HUES64 (cell line): ENCODE data around the gene IL34.

Experiments
- H3K27ac ChIP-seq: 2 replicates; pipeline ENCODE4 v1.7.0; 2013; ENCODE audit warnings: low read depth, low read length, inconsistent platforms
- H3K27me3 ChIP-seq: 2 replicates; pipeline ENCODE4 v1.6.1; 2013; ENCODE audit warnings: mild to moderate bottlenecking, low read length; ENCODE audit not compliant: insufficient read depth
- H3K36me3 ChIP-seq: 2 replicates; pipeline ENCODE4 v1.6.1; 2013; ENCODE audit warnings: mild to moderate bottlenecking, low read length; ENCODE audit not compliant: insufficient read depth
- H3K4me1 ChIP-seq: 2 replicates; pipeline ENCODE4 v1.6.1; 2013; ENCODE audit warnings: mild to moderate bottlenecking, low read length, moderate library complexity; ENCODE audit not compliant: insufficient read depth
- H3K4me3 ChIP-seq: 2 replicates; pipeline ENCODE4 v1.5.1; 2013; ENCODE audit warnings: mild to moderate bottlenecking, low read length, moderate library complexity
- H3K9ac ChIP-seq: 2 replicates; pipeline ENCODE4 v1.6.1; 2013; ENCODE audit warnings: mild to moderate bottlenecking, low read depth, low read length
- H3K9me3 ChIP-seq: 2 replicates; pipeline ENCODE4 v1.6.1; 2013; ENCODE audit warnings: low read depth, low read length; ENCODE audit not compliant: insufficient read depth
- WGBS: fragments of 150-250, 120-280 bp; methylation state at CpG from one replicate; pipeline ENCODE4 v1.1.7; 2013; ENCODE audit warnings: missing lambda C conversion rate; 5-methylcytosine and 5-hydroxymethylcytosine counted together

Gene IL34

DNA sequence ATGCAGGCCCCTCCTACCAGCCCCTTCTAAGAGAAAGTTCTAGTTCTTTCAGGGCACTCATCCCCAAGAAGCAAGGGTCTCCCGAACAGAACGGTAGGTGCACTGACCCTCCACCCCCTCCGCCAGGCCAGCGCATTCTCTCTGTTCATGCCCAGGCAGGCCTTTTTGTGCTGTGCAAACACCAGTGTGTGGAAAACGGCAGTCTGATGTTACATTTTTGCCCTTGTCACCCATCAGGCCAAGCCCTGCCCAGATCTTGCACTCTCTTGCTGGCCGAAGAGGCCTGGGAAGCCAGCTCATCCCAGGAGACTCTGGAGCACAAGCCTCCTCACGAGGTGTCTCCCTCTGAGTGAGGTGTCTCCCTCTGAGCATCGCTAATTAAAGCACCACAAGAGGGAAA lies 55.6 kb downstream of the IL34 start:
- 93% methylated on average over 8 of the region's 8 CpGs for WGBS
- H3K9me3 ChIP-seq, result no peaks in the 10 kb centered on the region
- no peak overlapping the region for H3K4me3 ChIP-seq
- H3K27ac ChIP-seq, result no peak overlapping the region; the same call in 1 of the 2 replicates
- H3K9ac ChIP-seq, result no peak overlapping the region
- peaks cover 7% of the 10 kb centered on the region; the same call in 1 of the 2 replicates for H3K36me3 ChIP-seq
- no peaks in the 10 kb centered on the region for H3K27me3 ChIP-seq
- peaks cover 12% of the 10 kb centered on the region; the same call in 1 of the 2 replicates for H3K4me1 ChIP-seq

DNA sequence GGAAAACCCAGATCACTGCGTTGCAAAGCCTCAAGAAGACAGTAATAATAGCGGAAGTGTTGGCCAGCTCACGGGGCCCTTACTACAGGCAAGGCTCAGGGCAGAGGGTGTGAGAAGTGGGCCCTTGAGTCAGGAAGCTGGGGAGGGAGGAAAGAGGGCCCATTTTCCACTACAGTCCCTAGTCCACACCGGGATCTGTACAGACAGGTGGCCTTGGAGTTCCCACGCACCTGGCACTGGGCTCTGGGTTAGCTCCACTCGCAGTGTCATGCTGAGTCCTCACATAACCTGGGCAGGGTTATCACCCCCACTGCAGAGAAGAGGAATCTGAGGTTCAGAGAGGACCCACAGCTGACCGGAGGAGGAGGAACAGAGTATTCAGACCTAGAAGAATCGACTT lies 56.3 kb downstream of the IL34 start:
- H3K4me3 ChIP-seq, result no peak overlapping the region
- no peaks in the 10 kb centered on the region for H3K9me3 ChIP-seq
- H3K36me3 ChIP-seq, result peaks cover 7% of the 10 kb centered on the region; the same call in 1 of the 2 replicates
- 84% methylated on average over 8 of the region's 8 CpGs for WGBS
- no peaks in the 10 kb centered on the region for H3K27me3 ChIP-seq
- peaks cover 9% of the 10 kb centered on the region; the same call in 1 of the 2 replicates for H3K4me1 ChIP-seq
- H3K9ac ChIP-seq, result no peak overlapping the region
- H3K27ac ChIP-seq, result no peak overlapping the region

DNA sequence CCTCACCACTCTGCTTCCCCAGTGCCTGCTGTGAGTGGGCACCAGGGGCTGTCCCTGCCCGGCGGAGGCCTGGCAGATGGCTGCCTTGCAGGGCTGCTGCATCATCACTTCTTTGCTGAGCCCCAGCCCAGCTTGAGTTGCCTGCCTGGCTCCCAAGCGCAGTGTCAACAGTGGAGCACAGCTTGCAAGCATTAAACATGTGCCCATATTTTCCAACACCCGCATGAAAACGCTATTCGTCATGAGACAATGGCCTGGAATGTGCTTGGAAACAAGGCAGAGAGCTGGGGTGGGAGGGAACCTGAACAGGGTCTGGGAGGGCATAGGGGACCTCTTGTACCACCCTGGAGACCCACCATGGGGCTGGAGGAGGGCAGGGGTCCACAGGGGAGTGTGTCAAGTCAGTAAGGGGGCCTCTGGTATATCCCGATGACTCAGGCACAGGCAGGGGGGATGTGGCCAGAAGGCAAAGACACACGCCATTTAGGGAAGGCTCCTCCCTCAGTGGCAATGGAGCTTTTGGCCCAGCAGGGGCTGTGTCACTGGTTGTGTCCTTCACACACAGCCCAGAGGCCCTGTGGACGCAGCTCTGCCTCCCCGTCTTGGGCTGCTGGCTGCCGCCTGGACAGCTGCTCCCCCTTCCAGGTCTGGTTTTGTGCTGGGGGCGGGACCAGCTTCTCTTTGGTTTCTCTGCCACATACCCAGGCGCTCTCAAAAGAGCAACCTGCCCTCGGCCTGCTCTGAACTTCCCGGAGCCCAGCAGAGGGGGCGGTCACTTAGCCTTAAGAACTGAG lies 56.9 kb downstream of the IL34 start:
- 59% methylated on average over 16 of the region's 16 CpGs for WGBS
- Histone ChIP-seq H3K9ac (no peak overlapping the region), H3K4me1 (peaks cover 7% of the 10 kb centered on the region; the same call in 1 of the 2 replicates), H3K27ac (no peak overlapping the region), H3K27me3 (no peaks in the 10 kb centered on the region), H3K4me3 (no peak overlapping the region), H3K9me3 (no peaks in the 10 kb centered on the region), H3K36me3 (peaks cover 4% of the 10 kb centered on the region; the same call in 1 of the 2 replicates)

DNA sequence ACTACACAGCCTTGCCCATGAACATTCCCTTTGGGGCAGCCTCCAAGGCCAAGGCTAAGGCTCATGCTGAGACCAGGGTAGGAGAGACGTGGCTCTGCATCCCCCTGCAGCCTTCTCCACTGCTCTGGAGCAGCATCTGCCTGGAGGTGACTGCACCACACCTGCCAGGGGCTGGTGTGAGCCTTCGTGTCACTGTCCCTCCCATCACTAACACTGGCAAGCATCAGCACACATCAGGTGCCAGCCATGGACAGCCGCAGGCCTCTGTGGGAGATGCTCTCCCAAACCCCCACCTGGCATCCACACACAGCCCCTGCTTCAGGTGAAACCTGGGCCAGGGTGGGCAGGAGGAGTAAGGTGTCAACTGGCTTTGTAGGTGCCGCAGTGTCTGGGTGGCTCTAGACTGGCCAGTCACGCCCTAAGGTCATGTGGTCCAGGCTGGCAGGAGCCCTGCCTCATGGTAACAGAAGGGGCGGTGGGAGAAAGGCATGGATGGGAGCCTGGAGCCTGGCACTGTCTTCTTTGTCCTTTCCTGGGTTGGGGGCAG lies 57.5 kb downstream of the IL34 start:
- Histone ChIP-seq H3K27ac (no peak overlapping the region), H3K4me3 (no peak overlapping the region), H3K36me3 (no peaks in the 10 kb centered on the region), H3K27me3 (no peaks in the 10 kb centered on the region), H3K4me1 (peaks cover 14% of the 10 kb centered on the region), H3K9ac (no peak overlapping the region), H3K9me3 (no peaks in the 10 kb centered on the region)
- 87% methylated on average over 6 of the region's 6 CpGs for WGBS

DNA sequence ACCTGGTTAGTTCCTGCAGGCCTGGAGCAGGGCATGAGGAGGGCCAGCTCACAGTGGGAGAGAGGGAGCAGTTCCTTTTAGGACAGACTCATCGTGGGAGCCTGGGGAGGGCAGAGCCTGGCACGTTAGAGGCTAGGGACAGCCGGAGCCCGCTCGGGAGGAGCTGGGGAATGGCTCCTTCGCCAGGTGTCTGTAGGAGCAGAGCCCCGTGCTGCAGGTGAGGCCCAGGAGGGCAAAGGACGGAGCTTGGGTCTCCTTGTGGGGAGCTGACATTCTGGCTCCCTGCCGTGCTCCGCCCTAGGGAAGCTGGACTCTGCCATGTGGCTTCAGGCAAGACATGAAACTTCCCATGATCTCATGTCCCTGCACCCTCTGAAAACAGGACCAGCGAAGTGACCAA lies 58.2 kb downstream of the IL34 start:
- peaks cover 14% of the 10 kb centered on the region for H3K4me1 ChIP-seq
- no peaks in the 10 kb centered on the region for H3K9me3 ChIP-seq
- H3K4me3 ChIP-seq, result no peak overlapping the region
- 90% methylated on average over 11 of the region's 11 CpGs for WGBS
- no peaks in the 10 kb centered on the region for H3K36me3 ChIP-seq
- no peak overlapping the region for H3K9ac ChIP-seq
- no peaks in the 10 kb centered on the region for H3K27me3 ChIP-seq
- H3K27ac ChIP-seq, result no peak overlapping the region

DNA sequence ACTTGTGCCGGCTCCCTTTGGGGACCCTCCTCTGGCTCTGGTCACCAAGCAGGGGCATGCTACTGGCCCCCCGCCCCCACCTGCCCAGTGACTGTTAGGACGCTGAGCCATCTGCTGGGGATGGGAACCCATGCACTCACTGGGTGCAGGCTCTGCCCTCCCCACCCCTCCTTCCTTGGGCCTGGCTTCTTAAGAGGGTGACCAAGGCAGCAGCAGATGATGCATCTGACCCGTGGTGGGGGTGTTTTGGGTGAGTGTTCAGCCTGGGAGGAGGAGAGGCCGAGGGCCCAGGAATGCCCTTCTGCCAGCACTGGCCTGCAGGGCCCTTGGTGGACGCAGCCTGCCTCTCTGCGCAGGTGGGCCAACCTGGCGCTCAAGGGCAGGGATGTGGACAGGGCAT lies 58.7 kb downstream of the IL34 start:
- Histone ChIP-seq H3K9me3 (no peaks in the 10 kb centered on the region), H3K4me1 (peaks cover 14% of the 10 kb centered on the region), H3K36me3 (no peaks in the 10 kb centered on the region), H3K4me3 (no peak overlapping the region), H3K9ac (no peak overlapping the region), H3K27ac (no peak overlapping the region), H3K27me3 (no peaks in the 10 kb centered on the region)
- WGBS, result 90% methylated on average over 8 of the region's 8 CpGs

DNA sequence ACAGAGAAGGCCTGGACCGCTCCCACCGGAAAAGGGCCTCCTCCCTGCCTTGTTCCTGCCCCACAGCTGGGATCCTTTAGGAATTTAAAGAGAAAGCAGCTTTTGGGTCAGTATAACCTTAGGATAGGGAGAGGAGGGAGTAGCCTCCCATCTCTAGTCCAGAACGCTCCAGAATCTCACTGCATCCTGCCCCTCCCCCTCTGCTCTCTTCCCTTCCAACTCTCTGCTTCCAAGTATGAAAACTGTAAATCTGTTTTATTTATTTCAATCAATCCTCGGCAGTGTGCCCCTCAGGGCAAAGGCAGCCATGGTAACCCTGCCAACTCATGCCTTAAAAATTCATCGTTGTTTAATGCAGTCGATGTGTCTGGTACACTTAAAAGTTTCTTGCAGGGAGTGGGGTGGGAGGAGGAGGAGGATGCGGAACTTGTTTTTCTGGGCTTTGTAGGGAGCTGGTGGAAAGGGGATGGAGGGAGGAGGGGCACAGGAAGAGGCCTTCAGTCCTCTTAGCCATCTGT lies 60.6 kb downstream of the IL34 start:
- peaks cover 20% of the 10 kb centered on the region for H3K4me1 ChIP-seq
- no peaks in the 10 kb centered on the region for H3K36me3 ChIP-seq
- no peak overlapping the region for H3K27ac ChIP-seq
- H3K9me3 ChIP-seq, result no peaks in the 10 kb centered on the region
- WGBS, result 93% methylated on average over 7 of the region's 7 CpGs
- H3K4me3 ChIP-seq, result no peak overlapping the region
- H3K27me3 ChIP-seq, result no peaks in the 10 kb centered on the region
- no peak overlapping the region for H3K9ac ChIP-seq

DNA sequence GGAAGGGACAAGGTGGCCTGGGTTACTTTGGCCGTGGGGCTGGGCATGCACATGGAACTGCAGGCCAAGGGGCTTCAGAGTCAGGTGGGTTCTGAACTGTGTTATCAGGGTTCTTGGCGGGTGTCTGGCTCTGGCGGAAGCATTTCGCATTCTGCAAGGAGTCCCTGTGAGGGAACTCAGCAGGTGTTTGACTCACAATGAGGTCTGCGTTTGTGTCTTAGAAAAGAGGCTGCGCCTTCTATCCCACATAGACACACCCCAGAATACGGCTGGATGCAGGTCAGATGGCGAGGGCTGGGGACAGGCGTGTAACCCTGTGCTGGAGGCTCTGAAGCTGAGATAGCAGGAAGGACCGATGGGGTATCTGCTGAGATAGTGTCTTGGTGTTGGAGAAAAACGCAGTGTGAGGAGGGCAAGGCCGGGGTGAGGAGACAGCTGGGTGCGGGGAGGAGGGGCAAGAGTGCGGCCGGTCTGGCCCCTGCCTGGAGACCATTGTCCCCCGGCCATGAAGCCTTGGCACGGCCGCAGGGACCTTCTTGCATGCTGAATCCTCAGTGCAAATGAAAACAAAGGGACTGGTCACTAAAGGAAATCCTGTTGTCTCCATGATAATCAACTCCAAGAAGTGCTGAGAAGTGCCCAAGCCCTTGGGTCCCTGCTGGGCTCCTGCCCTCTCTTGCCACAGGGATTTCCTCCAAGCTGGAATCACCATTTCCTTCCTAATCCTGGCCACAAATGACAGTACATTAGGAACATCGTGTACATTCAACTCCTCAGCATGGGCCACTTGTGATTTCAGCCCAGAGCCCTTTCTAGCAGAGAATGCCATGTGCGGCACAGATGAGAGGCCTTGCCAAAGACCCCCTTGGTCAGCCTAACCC lies 62.2 kb downstream of the IL34 start:
- H3K36me3 ChIP-seq, result no peaks in the 10 kb centered on the region
- H3K9ac ChIP-seq, result no peak overlapping the region
- H3K4me1 ChIP-seq, result peaks cover 28% of the 10 kb centered on the region
- H3K27ac ChIP-seq, result no peak overlapping the region
- no peaks in the 10 kb centered on the region for H3K27me3 ChIP-seq
- WGBS, result 76% methylated on average over 20 of the region's 20 CpGs
- no peaks in the 10 kb centered on the region for H3K9me3 ChIP-seq
- H3K4me3 ChIP-seq, result no peak overlapping the region

DNA sequence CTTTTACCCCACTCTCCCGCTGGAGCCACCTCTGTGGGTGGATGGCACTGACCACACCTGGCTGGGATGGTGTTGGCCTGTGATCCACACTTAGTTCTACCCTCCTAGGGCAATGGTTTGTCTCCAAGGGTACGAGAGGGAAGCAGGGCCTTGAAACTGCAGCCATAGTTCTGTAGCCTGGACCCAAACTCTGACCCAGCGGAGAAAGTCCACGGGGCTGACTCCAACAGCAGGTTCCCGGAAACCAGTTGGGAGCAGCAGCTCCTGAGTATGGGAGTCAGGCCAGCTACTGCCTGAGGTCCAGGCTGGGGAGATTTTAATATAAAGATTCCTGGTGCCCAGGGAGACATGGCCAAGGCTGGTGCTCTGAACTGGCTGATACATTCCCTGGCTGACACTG lies 63.1 kb downstream of the IL34 start:
- no peak overlapping the region for H3K27ac ChIP-seq
- 94% methylated on average over 5 of the region's 5 CpGs for WGBS
- no peak overlapping the region for H3K9ac ChIP-seq
- H3K36me3 ChIP-seq, result no peaks in the 10 kb centered on the region
- H3K27me3 ChIP-seq, result no peaks in the 10 kb centered on the region
- H3K9me3 ChIP-seq, result no peaks in the 10 kb centered on the region
- peaks cover 29% of the 10 kb centered on the region for H3K4me1 ChIP-seq
- no peak overlapping the region for H3K4me3 ChIP-seq

DNA sequence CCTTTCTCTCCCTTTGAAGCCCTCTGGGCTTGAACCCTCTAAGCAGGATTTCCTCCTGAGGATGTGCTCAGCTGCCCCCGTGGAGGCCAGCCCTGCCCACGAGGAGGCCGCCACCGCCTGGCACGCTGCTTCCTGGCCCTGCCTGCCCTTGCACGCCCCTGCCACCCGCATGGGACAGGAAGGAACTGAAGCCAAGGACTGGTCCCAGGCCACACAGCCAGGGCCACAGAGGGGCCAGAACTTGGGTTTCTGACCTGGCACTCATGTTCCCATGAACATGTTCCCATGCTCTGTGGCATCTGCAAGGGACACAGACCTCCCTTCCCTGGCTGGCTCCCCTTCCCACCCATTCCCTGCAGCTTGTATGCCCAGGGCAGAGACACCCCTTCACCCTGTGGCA lies 63.6 kb downstream of the IL34 start:
- 96% methylated on average over 7 of the region's 7 CpGs for WGBS
- H3K36me3 ChIP-seq, result no peaks in the 10 kb centered on the region
- no peak overlapping the region for H3K27ac ChIP-seq
- H3K9ac ChIP-seq, result no peak overlapping the region
- H3K27me3 ChIP-seq, result no peaks in the 10 kb centered on the region
- no peak overlapping the region for H3K4me3 ChIP-seq
- H3K4me1 ChIP-seq, result peaks cover 34% of the 10 kb centered on the region
- H3K9me3 ChIP-seq, result no peaks in the 10 kb centered on the region
